GM18907 (cell line): ENCODE measurements around the gene TET3.

ENCODE experiments used
- ATAC-seq: cut with Tn5 transposase; IDR thresholded peaks from one replicate; pipeline ENCODE4 v1.9.1; 2021; ENCODE audit warnings: mild to moderate bottlenecking, moderate library complexity; ENCODE audit not compliant: unreplicated experiment

Gene TET3

GRCh38 chr2:74027496-74027895 lies 42.8 kb downstream of the TET3 start:
- ATAC-seq, result no peak

DNA sequence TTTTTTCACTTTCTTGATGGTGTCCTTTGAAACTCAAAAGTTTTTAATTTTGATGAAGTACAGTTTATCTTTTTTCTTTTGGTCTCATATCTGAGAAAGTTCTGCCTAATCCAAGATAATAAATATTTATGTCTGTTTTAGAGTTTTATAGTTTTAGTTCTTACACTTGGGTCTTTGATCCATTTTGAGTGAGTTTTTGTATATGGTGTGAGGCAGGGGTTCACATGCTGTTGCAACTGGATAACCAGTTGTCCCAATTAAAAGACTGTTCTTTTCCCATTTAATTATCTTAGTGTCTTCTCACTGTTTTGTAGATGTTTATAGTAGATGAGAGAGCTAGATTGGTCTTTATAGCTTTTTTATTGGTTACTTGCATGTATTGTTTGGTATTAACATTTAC lies 43.6 kb downstream of the TET3 start:
- ATAC-seq, result no peak

GRCh38 chr2:74028741-74029140 lies 44.0 kb downstream of the TET3 start:
- ATAC-seq, result no peak

DNA sequence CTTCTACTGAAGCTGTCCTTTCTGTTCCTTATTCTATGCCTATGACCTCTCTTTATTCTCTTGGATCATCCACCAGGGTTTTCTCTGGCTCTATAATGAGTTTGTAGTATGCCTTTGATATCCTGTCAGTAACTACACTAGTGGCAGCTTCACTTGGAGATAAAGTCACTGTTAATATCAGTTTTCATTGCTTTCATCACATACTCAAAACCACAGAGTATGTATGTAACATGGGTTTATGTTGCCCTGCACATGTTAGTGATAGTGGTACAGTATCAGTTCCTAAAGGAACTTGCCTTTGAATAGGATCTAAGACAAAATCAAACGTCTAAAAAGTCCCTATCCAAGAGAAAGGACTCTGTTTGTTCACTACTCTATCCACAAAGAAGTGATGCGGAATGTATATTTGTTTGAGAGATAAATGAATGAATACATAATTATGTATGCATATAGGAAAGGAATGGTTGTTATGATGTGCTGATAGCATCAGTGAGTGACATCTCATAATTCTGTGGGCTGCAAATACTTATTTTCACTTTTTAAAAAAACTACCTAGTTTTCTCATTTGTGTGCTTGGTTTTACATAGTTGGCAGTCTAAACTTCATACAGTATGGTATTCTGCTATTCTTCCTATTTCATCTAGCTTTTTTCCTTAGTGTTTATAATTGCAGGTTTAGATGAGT lies 45.1 kb downstream of the TET3 start:
- no peak for ATAC-seq

- no peak for ATAC-seq
Measured at GRCh38 chr2:74031221-74031620, 46.5 kb downstream of the TET3 start.

- ATAC-seq, result no peak
Measured at GRCh38 chr2:74031959-74032287, 47.2 kb downstream of the TET3 start.

- no peak for ATAC-seq
Measured at GRCh38 chr2:74033375-74033774, 48.7 kb downstream of the TET3 start.
